HG02588 (cell line): ENCODE results near the gene DPM3.

Experiments used
- ATAC-seq: cut with Tn5 transposase; IDR thresholded peaks from one replicate; pipeline ENCODE4 v1.9.1; 2021; ENCODE audit warnings: mild to moderate bottlenecking, moderate library complexity; ENCODE audit not compliant: unreplicated experiment

DPM3 gene

GRCh38 chr1:155103325-155103724 lies 37.0 kb downstream of the DPM3 start:
- ATAC-seq: no peak

- ATAC-seq: no peak
Measured at GRCh38 chr1:155099331-155099730, 41.0 kb downstream of the DPM3 start.

GRCh38 chr1:155094622-155094948 lies 45.7 kb downstream of the DPM3 start:
- no peak for ATAC-seq

- no peak for ATAC-seq
Measured at GRCh38 chr1:155093911-155094621, 46.3 kb downstream of the DPM3 start.

- no peak for ATAC-seq
Measured at GRCh38 chr1:155092641-155093040, 47.7 kb downstream of the DPM3 start.

- no peak for ATAC-seq
Measured at GRCh38 chr1:155092131-155092530, 48.2 kb downstream of the DPM3 start.

- no peak for ATAC-seq
Measured at GRCh38 chr1:155091071-155092051, 49.0 kb downstream of the DPM3 start.
